ENCODE results near the gene KRTCAP2. TPM values are rescaled to one million over a fixed set of nuclear protein-coding genes. Genes with fewer than 3 reads are reported as not detected.
A peak's percentile ranks its signal among the peaks of the same experiment; 100 is the strongest.

KRTCAP2 gene
- total RNA-seq, 1 donor from 2014 or later: 108 TPM

- H3K4me1 Mint-ChIP-seq (ENCODE audit: low read depth, unreplicated experiment): no peaks in the 10 kb centered on the region
- H3K27me3 Mint-ChIP-seq (ENCODE audit: unreplicated experiment): peaks cover 12% of the 10 kb centered on the region
- H3K36me3 Mint-ChIP-seq (ENCODE audit: unreplicated experiment): no peaks in the 10 kb centered on the region
- no peak overlapping the region for H3K4me3 Mint-ChIP-seq (ENCODE audit: unreplicated experiment)
- TF ChIP-seq, protein P1, sequence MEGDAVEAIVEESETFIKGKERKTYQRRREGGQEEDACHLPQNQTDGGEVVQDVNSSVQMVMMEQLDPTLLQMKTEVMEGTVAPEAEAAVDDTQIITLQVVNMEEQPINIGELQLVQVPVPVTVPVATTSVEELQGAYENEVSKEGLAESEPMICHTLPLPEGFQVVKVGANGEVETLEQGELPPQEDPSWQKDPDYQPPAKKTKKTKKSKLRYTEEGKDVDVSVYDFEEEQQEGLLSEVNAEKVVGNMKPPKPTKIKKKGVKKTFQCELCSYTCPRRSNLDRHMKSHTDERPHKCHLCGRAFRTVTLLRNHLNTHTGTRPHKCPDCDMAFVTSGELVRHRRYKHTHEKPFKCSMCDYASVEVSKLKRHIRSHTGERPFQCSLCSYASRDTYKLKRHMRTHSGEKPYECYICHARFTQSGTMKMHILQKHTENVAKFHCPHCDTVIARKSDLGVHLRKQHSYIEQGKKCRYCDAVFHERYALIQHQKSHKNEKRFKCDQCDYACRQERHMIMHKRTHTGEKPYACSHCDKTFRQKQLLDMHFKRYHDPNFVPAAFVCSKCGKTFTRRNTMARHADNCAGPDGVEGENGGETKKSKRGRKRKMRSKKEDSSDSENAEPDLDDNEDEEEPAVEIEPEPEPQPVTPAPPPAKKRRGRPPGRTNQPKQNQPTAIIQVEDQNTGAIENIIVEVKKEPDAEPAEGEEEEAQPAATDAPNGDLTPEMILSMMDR (IDR thresholded peaks at IDR 0.05; ENCODE audit: partially characterized antibody, unreplicated experiment): no peak
- no peak for DNase-seq
- peaks cover 8% of the 10 kb centered on the region for H3K9me3 Mint-ChIP-seq (ENCODE audit: unreplicated experiment)
- no peak overlapping the region for H3K27ac Mint-ChIP-seq (ENCODE audit: unreplicated experiment)
Measured at GRCh38 chr1:155184351-155184811, 11.3 kb upstream of the KRTCAP2 start.

DNA sequence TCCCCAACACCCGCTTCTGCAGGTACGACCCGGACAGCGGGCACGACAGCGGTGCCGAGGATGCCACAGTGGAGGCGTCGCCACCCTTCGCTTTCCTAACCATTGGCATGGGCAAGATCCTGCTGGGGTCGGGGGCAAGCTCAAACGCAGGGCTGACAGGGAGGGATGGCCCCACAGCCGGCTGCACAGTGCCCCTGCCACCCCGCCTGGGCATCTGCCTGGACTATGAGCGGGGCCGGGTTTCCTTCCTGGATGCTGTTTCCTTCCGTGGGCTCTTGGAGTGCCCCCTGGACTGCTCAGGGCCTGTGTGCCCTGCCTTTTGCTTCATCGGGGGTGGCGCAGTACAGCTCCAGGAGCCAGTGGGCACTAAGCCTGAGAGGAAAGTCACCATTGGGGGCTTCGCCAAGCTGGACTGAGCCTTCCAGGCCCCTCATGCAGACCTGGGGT, 10.7 kb upstream of the KRTCAP2 start:
- H3K9me3 Mint-ChIP-seq (ENCODE audit: unreplicated experiment): peaks cover 8% of the 10 kb centered on the region
- H3K27ac Mint-ChIP-seq (ENCODE audit: unreplicated experiment): peak overlapping the region; percentile 55
- DNase-seq: no peak
- H3K27me3 Mint-ChIP-seq (ENCODE audit: unreplicated experiment): peaks cover 12% of the 10 kb centered on the region
- TF ChIP-seq, protein P1 (IDR thresholded peaks at IDR 0.05; ENCODE audit: partially characterized antibody, unreplicated experiment): no peak
- no peaks in the 10 kb centered on the region for H3K36me3 Mint-ChIP-seq (ENCODE audit: unreplicated experiment)
- no peak overlapping the region for H3K4me3 Mint-ChIP-seq (ENCODE audit: unreplicated experiment)
- H3K4me1 Mint-ChIP-seq (ENCODE audit: low read depth, unreplicated experiment): no peaks in the 10 kb centered on the region

- Mint-ChIP-seq H3K9me3 (ENCODE audit: unreplicated experiment) (peaks cover 3% of the 10 kb centered on the region), H3K4me3 (ENCODE audit: unreplicated experiment) (peak overlapping the region; percentile 21), H3K4me1 (ENCODE audit: low read depth, unreplicated experiment) (no peaks in the 10 kb centered on the region), H3K27ac (ENCODE audit: unreplicated experiment) (no peak overlapping the region), H3K27me3 (ENCODE audit: unreplicated experiment) (peaks cover 9% of the 10 kb centered on the region), H3K36me3 (ENCODE audit: unreplicated experiment) (no peaks in the 10 kb centered on the region)
- no peak for DNase-seq
- TF ChIP-seq, protein P1 (IDR thresholded peaks at IDR 0.05; ENCODE audit: partially characterized antibody, unreplicated experiment): no peak
Measured at GRCh38 chr1:155182052-155182550, 9.0 kb upstream of the KRTCAP2 start.

GRCh38 chr1:155181371-155182051, 8.4 kb upstream of the KRTCAP2 start:
- no peaks in the 10 kb centered on the region for H3K9me3 Mint-ChIP-seq (ENCODE audit: unreplicated experiment)
- no peak overlapping the region for H3K27ac Mint-ChIP-seq (ENCODE audit: unreplicated experiment)
- peaks cover 1% of the 10 kb centered on the region for H3K36me3 Mint-ChIP-seq (ENCODE audit: unreplicated experiment)
- H3K27me3 Mint-ChIP-seq (ENCODE audit: unreplicated experiment): peaks cover 4% of the 10 kb centered on the region
- no peak for DNase-seq
- TF ChIP-seq, protein P1 (IDR thresholded peaks at IDR 0.05; ENCODE audit: partially characterized antibody, unreplicated experiment): no peak
- H3K4me1 Mint-ChIP-seq (ENCODE audit: low read depth, unreplicated experiment): peaks cover under 1% of the 10 kb centered on the region
- H3K4me3 Mint-ChIP-seq (ENCODE audit: unreplicated experiment): no peak overlapping the region

Measured in glutamatergic neuron (in vitro differentiated cells).